ENCODE results near the gene COTL1.

- TF ChIP-seq CTCF (IDR thresholded peaks at IDR 0.05) (no peak), POLR2A (IDR thresholded peaks at IDR 0.05) (no peak)
Measured at GRCh38 chr16:84582958-84583516, 34.8 kb downstream of the COTL1 start.
